Testis (tissue), 2 donors: ENCODE data around the gene CCDC30.

Experiments
- CTCF ChIP-seq, 3 experiments: fragments of 450-650 bp in 2 of 3; fragments of 200-600 bp in 1 of 3; sonication (generic) in 1 of 3; IDR thresholded peaks; one replicate each; pipeline ENCODE4 v1.5.1; 2016 to 2019; ENCODE audit warnings: antibody characterized with exemption in 3 of 3, mild to moderate bottlenecking in 2 of 3, moderate library complexity in 1 of 3
- POLR2A ChIP-seq: fragments of 450-650 bp; IDR thresholded peaks from one replicate; pipeline ENCODE4 v1.6.1; 2017; ENCODE audit warnings: antibody characterized with exemption, mild to moderate bottlenecking, moderate library complexity

DNA sequence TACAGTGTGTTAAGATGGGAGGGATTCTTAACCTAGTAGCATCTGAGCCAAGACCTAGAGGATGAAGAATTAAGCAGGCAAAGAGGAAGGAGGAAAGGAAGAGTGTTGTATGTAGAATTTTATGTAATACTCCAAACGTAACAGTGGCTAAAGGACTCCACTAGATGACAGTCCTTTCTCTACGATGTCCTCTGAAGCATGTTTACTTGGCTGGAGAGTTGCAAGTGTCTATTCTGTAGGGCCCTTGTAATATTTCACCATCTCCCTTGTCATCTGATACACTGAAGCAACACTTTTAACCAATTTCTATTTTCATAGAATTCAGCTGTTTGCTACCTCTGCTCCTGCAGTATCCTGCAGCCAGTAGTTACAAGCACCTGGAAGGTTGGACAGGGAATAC is 217.0 kb downstream of the CCDC30 start:
- no peak for TF ChIP-seq CTCF (IDR thresholded peaks at IDR 0.05)
- no peak for TF ChIP-seq POLR2A
